ENCODE results near the gene SEMA5B.

The SEMA5B gene

DNA sequence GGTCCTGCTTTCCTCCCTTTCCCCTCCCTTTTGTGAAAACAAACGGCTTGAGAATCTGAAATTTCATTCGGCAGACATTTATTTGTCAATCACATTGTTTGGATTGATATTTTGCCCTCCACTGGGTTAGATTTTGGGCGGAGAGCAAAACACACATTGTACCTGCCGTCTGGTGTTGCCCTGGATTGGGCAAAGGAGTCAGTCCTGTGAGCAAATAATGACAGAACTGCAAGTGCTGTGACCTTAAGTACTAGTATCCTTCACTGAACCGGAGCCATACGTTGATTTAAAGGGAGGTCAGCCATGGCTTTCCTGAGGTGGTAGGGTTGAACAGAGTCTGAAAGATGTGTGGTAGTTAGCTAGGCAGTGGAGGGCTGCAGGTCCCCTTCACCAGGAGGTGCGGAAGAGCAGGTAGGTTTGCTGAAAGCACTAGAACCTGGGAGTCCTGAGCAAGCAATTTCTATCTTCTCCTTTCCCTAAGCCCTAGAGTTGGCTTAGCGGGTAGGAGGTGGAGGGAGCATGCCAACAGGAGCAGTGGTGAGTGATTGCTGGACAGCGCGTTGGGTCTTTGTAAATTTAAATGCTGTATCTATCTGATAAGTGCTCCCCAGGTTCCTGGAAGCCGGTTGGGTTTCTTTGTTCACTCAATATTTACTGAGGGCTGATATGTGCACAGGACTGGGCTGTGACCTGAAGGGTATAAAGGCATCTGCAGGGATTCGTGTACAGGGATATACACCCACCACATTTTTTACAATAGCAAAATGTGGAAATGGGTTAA lies 41.2 kb upstream of the SEMA5B start:
- no peak for TF ChIP-seq POLR2AphosphoS5 (IDR thresholded peaks at IDR 0.05; ENCODE audit: low read depth, low read length)
- TF ChIP-seq, protein P1, sequence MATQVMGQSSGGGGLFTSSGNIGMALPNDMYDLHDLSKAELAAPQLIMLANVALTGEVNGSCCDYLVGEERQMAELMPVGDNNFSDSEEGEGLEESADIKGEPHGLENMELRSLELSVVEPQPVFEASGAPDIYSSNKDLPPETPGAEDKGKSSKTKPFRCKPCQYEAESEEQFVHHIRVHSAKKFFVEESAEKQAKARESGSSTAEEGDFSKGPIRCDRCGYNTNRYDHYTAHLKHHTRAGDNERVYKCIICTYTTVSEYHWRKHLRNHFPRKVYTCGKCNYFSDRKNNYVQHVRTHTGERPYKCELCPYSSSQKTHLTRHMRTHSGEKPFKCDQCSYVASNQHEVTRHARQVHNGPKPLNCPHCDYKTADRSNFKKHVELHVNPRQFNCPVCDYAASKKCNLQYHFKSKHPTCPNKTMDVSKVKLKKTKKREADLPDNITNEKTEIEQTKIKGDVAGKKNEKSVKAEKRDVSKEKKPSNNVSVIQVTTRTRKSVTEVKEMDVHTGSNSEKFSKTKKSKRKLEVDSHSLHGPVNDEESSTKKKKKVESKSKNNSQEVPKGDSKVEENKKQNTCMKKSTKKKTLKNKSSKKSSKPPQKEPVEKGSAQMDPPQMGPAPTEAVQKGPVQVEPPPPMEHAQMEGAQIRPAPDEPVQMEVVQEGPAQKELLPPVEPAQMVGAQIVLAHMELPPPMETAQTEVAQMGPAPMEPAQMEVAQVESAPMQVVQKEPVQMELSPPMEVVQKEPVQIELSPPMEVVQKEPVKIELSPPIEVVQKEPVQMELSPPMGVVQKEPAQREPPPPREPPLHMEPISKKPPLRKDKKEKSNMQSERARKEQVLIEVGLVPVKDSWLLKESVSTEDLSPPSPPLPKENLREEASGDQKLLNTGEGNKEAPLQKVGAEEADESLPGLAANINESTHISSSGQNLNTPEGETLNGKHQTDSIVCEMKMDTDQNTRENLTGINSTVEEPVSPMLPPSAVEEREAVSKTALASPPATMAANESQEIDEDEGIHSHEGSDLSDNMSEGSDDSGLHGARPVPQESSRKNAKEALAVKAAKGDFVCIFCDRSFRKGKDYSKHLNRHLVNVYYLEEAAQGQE (IDR thresholded peaks at IDR 0.05; ENCODE audit: insufficient read depth in 1 of 2, low read depth in 2 of 2, low read length in 2 of 2): peak in 1 of 2 experiments; percentile 45; a peak in 1 of 4 replicates

DNA sequence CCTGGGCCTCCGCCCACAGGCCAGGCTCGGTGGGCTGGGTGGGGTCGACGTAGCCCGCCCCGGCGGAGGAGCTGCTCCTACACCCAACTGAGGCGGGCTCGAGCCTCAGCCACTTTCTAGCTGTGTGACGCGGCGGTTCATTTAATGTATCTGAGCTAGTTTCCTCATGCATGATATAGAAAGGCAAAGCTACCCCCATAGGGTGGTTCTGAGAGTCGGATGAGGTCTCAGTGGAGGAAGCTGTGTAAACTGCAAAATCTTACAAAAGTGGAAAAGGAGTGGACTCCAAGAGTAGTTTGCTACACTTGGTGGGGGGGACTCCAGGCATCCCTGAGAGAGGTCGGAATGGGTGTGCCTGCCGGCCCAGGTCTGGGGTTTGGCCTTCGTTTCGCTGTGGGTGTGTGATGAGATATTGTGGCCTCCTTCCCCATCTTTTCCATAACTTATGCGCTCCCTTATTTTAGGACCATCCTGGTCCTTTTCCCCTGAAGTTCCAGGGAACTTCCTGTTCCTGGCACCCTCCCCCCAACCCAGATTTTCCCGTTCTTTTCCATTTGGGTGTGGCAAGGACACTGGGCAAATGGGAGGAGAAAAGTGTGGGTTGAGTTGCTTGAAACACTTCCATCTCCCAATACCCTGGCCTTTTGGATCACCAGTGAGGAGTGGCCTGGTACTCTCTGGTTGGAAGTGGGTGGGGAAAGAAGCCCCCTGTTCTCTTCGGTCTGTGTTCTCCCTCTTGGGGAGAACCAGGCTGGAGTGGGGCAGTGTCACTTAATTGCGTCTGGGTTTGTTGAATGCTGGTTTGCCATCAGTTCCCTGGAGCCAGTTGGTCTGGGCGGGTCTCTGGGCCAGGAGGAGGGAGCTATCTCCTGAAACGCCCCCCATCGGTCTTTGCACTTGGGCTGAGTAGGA lies 40.4 kb upstream of the SEMA5B start:
- TF ChIP-seq SIN3A (IDR thresholded peaks at IDR 0.05; ENCODE audit: borderline replicate concordance, insufficient read depth, low read length) (no peak), POLR2AphosphoS5 (IDR thresholded peaks at IDR 0.05; ENCODE audit: low read depth, low read length) (no peak), TAF1 (IDR thresholded peaks at IDR 0.05; ENCODE audit: borderline replicate concordance, insufficient read depth, low read length) (no peak), FOXP2 (optimal IDR thresholded peaks at IDR 0.05; ENCODE audit: borderline replicate concordance, extremely low read depth, extremely low read length, insufficient read depth) (no peak)
- TF ChIP-seq, protein P1 (IDR thresholded peaks at IDR 0.05; ENCODE audit: insufficient read depth in 1 of 2, low read depth in 2 of 2, low read length in 2 of 2): no peak

DNA sequence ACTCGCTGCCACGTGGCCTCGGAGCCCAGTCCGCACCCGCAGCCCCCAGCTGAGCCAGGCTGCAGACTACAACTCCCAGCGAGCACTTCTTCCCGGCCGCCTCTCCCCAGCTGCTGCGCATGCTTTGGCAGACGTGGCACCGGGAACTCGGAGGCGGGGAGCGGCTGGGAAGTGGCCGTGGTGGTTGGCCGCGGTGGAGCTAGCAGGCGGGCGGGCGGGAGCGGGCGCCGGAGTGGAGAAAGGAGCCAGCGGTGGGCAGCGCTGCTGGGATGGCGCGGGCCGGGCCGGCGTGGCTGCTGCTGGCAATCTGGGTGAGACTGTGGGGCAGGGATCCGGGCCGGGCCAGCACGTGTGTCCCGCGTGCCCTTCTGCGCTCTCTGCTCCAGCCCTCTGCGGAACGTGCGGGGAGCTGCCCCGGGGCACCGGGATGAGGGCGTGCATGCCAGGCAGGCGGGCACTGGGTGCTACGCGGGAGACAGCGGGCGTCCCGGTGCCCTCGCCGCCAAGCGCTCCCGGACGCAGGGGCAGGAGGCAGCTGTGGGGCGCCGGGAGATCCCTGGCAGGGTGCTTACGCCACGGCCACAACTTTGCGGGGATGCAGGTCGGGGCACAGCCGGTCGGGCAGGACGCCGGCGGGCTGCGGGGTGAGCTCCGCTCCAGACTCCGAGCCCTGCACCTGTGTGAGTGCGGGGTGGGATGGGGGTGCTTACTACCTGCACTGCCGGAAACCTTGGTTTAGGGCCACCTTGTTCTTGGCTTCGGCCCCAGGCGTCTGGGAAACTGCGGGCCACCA lies 39.5 kb upstream of the SEMA5B start, which contains the start of gene PDIA5:
PDIA5 (plus strand) TSS at position 130 of the 793 bp plus-strand sequence; CDS start at position 270, 140 bp downstream.
- TF ChIP-seq SIN3A (IDR thresholded peaks at IDR 0.05; ENCODE audit: borderline replicate concordance, insufficient read depth, low read length): no peak
- TF ChIP-seq FOXP2 (optimal IDR thresholded peaks at IDR 0.05; ENCODE audit: borderline replicate concordance, extremely low read depth, extremely low read length, insufficient read depth): peak; percentile 28
- TF ChIP-seq TAF1 (IDR thresholded peaks at IDR 0.05; ENCODE audit: borderline replicate concordance, insufficient read depth, low read length): no peak
- TF ChIP-seq, protein P1 (IDR thresholded peaks at IDR 0.05; ENCODE audit: insufficient read depth in 1 of 2, low read depth in 2 of 2, low read length in 2 of 2): no peak
- peak; percentile 46; the same call in 1 of the 2 replicates for TF ChIP-seq POLR2AphosphoS5 (IDR thresholded peaks at IDR 0.05; ENCODE audit: low read depth, low read length)

DNA sequence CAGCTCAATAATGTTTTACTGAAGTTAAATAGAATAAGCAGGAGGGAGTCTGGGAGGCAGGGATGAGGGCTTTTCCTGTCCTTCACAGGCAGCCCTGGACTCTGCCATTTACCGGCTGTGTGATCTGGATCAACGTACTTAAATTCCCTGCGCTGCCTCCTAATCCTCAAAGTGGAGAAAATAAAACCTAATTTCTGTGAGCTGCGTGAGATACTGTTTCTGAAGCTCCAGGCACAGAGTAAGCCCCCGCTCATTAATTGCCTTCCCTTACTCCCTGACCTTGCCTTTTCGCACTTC lies 39.0 kb upstream of the SEMA5B start:
- TF ChIP-seq TAF1 (IDR thresholded peaks at IDR 0.05; ENCODE audit: borderline replicate concordance, insufficient read depth, low read length): no peak
- TF ChIP-seq, protein P1 (IDR thresholded peaks at IDR 0.05; ENCODE audit: insufficient read depth in 1 of 2, low read depth in 2 of 2, low read length in 2 of 2): no peak
- no peak for TF ChIP-seq POLR2AphosphoS5 (IDR thresholded peaks at IDR 0.05; ENCODE audit: low read depth, low read length)
- TF ChIP-seq FOXP2 (optimal IDR thresholded peaks at IDR 0.05; ENCODE audit: borderline replicate concordance, extremely low read depth, extremely low read length, insufficient read depth): no peak
- TF ChIP-seq SIN3A (IDR thresholded peaks at IDR 0.05; ENCODE audit: borderline replicate concordance, insufficient read depth, low read length): no peak

Measured in PFSK-1 (cell line).